Activated gamma-delta T cell treated with Interleukin-2 at 50 U/mL for 16 hours (primary cell): Measurements from ENCODE around the gene DIPK1B.

Experiments
- DNase-seq: peaks from one replicate; pipeline ENCODE4 v3.0.0-alpha.2; 2020

The DIPK1B gene

GRCh38 chr9:136673088-136673974 is 39.0 kb upstream of the DIPK1B start:
- DNase-seq, result no peak

DNA sequence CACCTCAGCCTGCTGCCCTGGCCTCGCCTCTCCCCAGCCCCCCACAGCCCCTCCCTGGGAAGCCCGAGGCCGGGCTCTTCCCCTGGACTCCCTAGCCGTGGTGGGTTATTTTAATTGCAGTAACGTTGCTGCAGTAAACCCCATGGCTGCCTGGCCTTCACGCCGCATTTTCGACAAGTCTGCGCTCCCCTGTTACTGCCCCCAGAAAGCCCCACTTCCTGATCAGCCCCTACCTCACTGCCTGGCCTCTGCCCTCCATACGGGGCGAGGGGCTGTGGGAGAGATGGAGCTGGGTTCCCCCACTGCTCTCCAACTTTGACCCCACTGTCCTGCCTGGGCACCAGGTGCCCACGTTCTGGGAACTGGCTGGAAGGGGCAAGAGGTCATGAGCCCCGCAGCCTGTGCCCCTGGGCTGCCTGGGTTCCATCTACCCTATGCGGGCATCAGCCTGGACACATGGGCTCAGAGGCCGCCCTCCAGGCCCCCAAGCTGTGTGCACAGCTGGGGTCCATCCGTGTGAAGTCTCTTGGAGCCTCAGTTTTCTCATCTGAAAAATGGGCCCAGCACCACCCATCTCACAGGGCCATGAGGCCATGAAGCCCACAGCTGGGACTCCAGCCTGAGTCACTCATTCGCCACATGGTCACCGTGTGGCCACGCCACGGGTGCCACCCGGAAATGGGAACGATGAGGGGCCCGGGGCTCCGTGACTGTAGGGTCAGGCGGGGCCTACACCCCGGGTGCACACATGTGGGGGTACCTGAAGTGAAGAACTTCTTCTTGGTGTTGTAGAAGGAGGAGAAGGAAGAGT is 38.2 kb upstream of the DIPK1B start:
- no peak for DNase-seq

DNA sequence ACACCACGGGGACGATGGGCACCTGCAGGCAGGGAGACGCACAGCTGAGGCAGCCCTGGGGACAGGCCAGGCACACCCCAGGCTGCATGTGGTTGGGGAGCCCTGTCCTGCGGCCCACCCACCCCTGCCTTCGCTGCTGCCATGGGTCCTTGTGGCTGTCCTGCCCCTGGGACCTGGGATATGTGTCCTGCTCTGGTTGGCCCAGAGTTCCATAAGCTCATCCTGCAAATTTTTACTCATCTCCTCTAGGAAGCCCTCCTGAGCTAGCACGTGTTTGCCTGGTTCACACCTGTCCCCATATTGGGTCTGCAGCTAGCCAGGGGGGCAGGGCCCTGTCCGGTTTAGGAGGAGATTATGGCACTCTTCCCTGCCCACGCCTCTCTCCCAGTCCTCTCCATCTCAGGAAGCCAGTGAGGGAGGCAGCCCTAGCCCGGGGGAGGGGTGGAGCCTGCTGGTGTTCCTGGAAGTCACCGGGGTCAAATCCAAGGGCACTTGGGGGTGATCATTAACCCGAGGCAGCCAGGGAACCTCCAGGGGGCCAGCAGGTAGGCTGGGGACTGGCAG is 37.5 kb upstream of the DIPK1B start:
- no peak for DNase-seq

- no peak for DNase-seq
Observed at GRCh38 chr9:136675477-136676296, 36.7 kb upstream of the DIPK1B start.

- no peak for DNase-seq
Observed at GRCh38 chr9:136676297-136676794, 36.0 kb upstream of the DIPK1B start.

- no peak for DNase-seq
Observed at GRCh38 chr9:136676920-136677686, 35.3 kb upstream of the DIPK1B start.

DNA sequence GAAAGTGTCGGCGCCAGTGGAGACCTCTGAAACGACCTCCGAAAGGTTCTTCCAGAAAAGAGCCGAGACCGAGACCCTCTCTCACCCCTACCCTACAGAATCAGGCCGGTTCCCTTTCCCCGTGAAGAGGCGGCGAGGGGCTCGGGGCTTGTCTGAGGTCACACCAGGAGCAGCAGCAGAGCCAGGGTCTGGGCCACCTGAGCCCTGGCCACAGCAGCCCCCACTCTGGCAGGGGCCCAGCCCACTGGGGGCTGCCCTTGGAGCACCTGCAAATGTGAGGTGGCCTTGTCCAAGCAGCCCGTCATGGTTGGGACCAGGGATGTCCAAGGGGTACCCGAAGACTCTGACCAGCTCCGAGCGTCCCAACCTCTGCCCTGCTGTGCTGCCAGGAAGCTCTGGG is 34.3 kb upstream of the DIPK1B start:
- DNase-seq, result no peak

DNA sequence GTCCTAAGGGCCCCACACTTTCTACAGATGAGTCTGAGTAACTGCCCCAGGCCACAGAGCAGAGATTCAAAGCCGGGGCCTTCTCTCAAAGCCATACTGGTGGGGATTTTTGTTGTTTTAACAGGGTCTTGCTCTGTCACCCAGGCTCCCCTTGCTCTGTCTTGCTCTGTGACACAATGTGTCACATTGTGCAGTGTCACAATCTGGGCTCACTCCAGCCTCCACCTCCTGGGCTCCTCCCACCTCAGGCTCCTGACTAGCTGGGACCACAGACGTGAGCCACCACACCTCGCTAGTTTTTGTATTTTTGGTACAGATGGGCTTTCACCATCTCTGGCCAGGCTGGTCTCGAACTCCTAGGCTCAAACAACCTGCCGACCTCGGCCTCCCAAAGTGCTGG is 33.7 kb upstream of the DIPK1B start:
- DNase-seq, result no peak

DNA sequence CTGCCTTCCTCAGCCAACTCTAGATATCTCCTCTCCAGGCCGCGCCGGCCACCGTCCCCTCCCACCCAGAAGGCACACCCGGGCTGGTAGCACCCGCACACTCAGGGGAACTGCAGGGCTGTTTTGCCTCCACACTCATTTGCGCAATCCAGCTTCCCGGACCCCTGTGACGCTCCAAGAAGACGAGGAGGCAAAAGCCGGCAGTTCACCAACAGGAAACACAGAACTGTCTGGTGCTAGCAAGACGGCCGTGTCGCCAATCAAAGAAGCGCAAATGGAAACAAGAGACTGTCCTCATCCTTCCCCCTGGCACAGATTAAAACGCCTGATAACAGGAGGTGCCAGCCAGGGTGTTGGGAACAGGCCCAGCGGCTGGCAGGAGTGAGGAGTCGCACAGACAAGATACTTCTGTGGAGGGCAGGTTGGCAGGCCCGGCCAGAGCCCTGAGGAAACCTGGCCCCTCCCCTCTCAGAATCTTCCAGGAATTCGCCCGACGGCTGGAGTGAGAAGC is 32.9 kb upstream of the DIPK1B start:
- DNase-seq, result no peak

- DNase-seq, result no peak
Observed at GRCh38 chr9:136681029-136681428, 31.3 kb upstream of the DIPK1B start.

- no peak for DNase-seq
Observed at GRCh38 chr9:136681945-136682699, 30.2 kb upstream of the DIPK1B start.

DNA sequence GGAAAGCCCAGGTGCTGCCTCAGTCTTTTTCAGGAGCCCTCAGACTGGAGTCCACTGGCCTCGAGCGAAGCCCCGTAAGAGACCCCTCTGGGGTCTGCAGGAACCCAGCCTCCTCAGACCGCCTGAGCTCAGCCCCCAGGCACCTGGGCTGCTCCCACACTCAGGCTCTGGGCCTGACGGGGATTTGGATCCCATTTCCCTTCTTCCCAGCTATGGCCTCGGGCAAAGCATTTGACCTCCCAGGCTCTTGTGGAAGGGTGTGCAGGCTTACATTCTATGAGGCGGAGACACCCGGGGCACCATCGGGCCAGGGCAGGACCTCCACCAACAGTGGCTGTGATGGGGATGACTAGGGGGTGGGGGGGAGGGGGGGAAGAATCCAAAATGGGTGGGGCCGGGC is 29.7 kb upstream of the DIPK1B start:
- DNase-seq, result no peak

DNA sequence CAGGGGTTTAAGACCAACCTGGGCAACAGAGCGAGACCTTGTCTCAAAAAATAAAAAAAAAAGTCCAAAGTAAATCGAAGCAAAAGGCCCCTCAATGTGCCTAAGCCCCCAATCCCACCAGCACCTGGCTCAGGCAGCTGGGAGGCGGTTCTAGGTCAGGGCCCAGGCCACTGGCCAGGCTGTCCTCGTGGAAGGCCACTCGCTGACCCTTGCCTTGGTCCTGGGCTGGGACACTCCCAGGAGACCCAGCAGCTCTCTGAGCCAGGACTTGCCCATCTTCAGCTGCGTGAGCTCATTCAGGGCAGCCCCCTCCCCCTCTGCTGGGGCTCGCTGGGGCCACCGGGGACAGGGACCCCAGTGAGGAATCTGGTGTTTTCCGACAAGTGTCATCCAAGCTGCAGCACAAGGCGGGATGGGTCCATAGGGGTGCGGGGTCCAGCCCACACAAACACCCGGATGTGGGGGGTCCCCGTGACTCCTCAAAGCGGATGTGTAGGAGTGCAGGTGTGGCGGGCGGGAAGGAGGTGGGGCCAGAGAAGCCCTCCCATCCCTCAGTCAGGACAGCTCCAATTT is 29.1 kb upstream of the DIPK1B start:
- no peak for DNase-seq

- no peak for DNase-seq
Observed at GRCh38 chr9:136683755-136684154, 28.6 kb upstream of the DIPK1B start.

DNA sequence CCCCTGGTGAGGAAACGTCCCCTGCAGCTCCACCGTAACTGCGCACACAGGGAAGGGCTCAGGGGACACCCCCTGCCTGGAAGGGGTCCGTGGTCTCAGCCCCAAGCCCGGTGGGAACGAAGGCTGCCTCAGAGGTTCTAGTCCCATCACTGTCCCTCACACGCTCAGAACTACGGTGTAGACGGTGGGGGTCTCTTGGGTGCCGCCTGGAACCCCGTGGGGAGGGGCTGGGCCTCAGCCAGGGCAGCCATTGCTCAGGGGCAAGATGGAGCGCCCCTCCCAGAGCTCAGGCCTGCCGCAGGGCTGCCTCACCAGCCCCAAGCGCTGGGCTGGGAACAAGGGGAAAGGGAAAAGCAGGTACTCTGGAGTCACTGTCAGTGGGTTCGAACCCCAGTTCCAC is 28.0 kb upstream of the DIPK1B start:
- no peak for DNase-seq

DNA sequence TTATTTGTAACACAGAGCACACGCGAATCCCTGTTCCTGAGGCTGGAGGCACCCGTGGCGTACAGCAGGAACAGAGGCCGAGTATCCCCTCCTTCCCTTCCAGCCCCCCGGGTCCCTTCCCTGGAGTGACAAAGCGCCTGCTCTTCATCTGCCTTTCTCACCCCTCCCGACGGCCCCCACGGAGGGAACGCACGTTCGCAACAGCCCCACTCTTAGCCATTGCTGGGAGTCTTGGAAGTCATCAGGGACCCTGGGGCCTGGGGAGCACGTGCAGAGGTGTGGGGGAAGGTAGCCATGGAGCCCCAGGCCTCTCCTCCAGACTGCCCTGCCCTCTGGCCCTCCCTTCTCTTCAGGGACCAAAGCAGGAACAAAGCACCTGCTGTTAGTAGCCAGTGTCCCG is 27.6 kb upstream of the DIPK1B start:
- DNase-seq, result no peak

DNA sequence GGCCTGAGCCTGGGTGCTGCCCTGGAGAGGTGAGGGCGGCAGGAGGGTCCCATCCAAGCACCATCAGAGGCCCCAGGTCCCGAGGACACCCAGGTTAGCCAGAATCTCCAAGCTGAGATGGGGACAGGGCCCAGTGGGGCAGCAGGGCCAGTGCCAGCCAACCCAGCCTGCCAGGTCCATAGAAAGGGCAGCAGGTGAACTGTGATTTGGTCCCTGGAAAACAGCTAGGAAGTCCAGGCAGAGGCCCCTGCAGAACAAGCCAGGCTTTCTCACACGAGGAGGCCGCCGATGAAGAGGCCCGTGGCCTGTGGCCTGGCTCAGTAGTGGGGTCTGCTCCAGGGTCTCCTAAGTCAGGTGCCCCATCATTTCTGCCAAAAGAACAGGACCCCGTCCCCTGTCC is 27.2 kb upstream of the DIPK1B start:
- no peak for DNase-seq

GRCh38 chr9:136685790-136686533 is 26.4 kb upstream of the DIPK1B start:
- DNase-seq, result no peak

DNA sequence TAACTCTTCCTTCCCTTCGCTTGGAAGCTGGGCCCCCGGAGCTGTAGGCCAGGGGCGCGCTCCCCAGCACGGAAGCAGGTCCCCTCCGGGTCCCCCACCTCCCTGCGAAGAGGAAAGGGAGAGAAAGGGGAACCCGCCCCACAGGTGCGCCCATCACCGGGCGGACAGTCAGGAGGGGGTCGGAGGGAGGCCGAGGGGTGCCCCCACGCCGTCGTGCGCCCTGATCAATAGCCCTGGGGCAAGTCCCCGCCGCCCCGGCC is 25.9 kb upstream of the DIPK1B start:
- DNase-seq, result no peak
